ENCODE results near the gene GNGT2.

The GNGT2 gene

DNA sequence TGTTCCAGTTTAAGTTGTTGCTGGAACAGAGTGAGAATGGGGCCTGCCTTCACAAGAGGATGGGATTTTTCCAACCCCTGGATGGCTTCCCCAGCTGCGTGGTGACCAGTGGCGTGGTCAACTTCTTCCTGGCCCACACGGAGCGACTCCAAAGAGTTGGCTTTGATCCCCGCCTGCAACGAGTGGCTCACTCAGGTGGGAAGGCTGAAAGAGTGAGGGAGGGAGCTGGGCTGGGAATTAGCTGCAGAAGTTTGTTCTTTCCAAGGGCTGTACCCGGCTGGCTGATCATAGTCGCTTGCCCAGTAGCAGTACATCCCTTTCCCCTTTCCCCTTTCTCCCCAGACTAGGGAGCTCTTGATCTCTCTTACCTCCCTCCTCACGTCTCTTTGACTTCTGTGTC lies 41.7 kb downstream of the GNGT2 start:
- H3K27ac ChIP-seq, result no peak overlapping the region
- TF ChIP-seq, protein P1, sequence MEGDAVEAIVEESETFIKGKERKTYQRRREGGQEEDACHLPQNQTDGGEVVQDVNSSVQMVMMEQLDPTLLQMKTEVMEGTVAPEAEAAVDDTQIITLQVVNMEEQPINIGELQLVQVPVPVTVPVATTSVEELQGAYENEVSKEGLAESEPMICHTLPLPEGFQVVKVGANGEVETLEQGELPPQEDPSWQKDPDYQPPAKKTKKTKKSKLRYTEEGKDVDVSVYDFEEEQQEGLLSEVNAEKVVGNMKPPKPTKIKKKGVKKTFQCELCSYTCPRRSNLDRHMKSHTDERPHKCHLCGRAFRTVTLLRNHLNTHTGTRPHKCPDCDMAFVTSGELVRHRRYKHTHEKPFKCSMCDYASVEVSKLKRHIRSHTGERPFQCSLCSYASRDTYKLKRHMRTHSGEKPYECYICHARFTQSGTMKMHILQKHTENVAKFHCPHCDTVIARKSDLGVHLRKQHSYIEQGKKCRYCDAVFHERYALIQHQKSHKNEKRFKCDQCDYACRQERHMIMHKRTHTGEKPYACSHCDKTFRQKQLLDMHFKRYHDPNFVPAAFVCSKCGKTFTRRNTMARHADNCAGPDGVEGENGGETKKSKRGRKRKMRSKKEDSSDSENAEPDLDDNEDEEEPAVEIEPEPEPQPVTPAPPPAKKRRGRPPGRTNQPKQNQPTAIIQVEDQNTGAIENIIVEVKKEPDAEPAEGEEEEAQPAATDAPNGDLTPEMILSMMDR (IDR thresholded peaks at IDR 0.05), result no peak
- TF ChIP-seq ZFX (IDR thresholded peaks at IDR 0.05; ENCODE audit: borderline replicate concordance), result no peak

GRCh38 chr17:49165143-49165542 lies 45.2 kb downstream of the GNGT2 start:
- no peak overlapping the region for H3K27ac ChIP-seq
- no peak for TF ChIP-seq ZFX (IDR thresholded peaks at IDR 0.05; ENCODE audit: borderline replicate concordance)
- TF ChIP-seq, protein P1 (IDR thresholded peaks at IDR 0.05), result no peak

GRCh38 chr17:49162866-49163265 lies 47.5 kb downstream of the GNGT2 start:
- no peak for TF ChIP-seq ZFX (IDR thresholded peaks at IDR 0.05; ENCODE audit: borderline replicate concordance)
- TF ChIP-seq, protein P1 (IDR thresholded peaks at IDR 0.05), result no peak
- H3K27ac ChIP-seq, result no peak overlapping the region

- H3K27ac ChIP-seq, result no peak overlapping the region
- TF ChIP-seq, protein P1 (IDR thresholded peaks at IDR 0.05), result no peak
- no peak for TF ChIP-seq ZFX (IDR thresholded peaks at IDR 0.05; ENCODE audit: borderline replicate concordance)
Measured at GRCh38 chr17:49157784-49158183, 52.6 kb downstream of the GNGT2 start.

GRCh38 chr17:49156256-49156655 lies 54.1 kb downstream of the GNGT2 start:
- no peak overlapping the region for H3K27ac ChIP-seq
- no peak for TF ChIP-seq ZFX (IDR thresholded peaks at IDR 0.05; ENCODE audit: borderline replicate concordance)
- TF ChIP-seq, protein P1 (IDR thresholded peaks at IDR 0.05), result no peak

Measured in 22Rv1 (cell line).